Calu3 (cell line): ENCODE results near the gene SPDYE4. TPM values are rescaled to one million over a fixed set of nuclear protein-coding genes. Genes with fewer than 3 reads are reported as not detected.

Source experiments
- BruUV-seq: library from RNA; stranded (reverse); fragments of 400-500 nt; replicated peaks from 2 replicates; lab custom pipeline; 2021; lab: Mats Ljungman, UMichigan
- CTCF ChIA-PET: fragments of 300-600 bp; sonication (Branson Sonifier 250); formaldehyde crosslinking; loops from one replicate; lab custom pipeline; 2022; ENCODE audit warnings: antibody characterized with exemption; lab: Charles Lee
- DNase-seq: peaks from one replicate; pipeline ENCODE4 v3.0.0; 2022
- H3K27ac Mint-ChIP-seq: one replicate; pipeline ENCODE4 v1.8.0; 2022; ENCODE audit warnings: mixed read lengths; ENCODE audit not compliant: unreplicated experiment
- H3K27me3 Mint-ChIP-seq: one replicate; pipeline ENCODE4 v1.8.0; 2022; ENCODE audit warnings: mixed read lengths; ENCODE audit not compliant: unreplicated experiment
- H3K36me3 Mint-ChIP-seq: one replicate; pipeline ENCODE4 v1.8.0; 2022; ENCODE audit warnings: mild to moderate bottlenecking, moderate library complexity, mixed read lengths; ENCODE audit not compliant: insufficient read depth, unreplicated experiment
- H3K4me1 Mint-ChIP-seq: one replicate; pipeline ENCODE4 v1.8.0; 2022; ENCODE audit warnings: mild to moderate bottlenecking, low read depth, mixed read lengths; ENCODE audit not compliant: unreplicated experiment
- H3K4me3 Mint-ChIP-seq: one replicate; pipeline ENCODE4 v1.8.0; 2022; ENCODE audit warnings: mild to moderate bottlenecking, low read depth, moderate library complexity, mixed read lengths; ENCODE audit not compliant: unreplicated experiment
- H3K9me3 Mint-ChIP-seq: one replicate; pipeline ENCODE4 v1.8.0; 2022; ENCODE audit warnings: low read depth, mixed read lengths; ENCODE audit not compliant: unreplicated experiment
- intact Hi-C: fragments of 100-400 bp; cut with micrococcal nuclease; formaldehyde crosslinking; loops from one replicate; pipeline ENCODE4 v1.10.0; 2022; ENCODE audit not compliant: unreplicated experiment
- total RNA-seq: library from RNA; stranded (reverse); gene quantifications from 2 replicates; pipeline ENCODE4 v1.2.3, GENCODE V29; 2022
- TF ChIP-seq, protein P1 (sequence below): fragments of 200-600 bp; IDR thresholded peaks from one replicate; pipeline ENCODE4 v1.8.0; 2022; ENCODE audit warnings: antibody characterized with exemption; ENCODE audit not compliant: unreplicated experiment

The SPDYE4 gene
- total RNA-seq, 1 experiment from 2014 or later: not detected

DNA sequence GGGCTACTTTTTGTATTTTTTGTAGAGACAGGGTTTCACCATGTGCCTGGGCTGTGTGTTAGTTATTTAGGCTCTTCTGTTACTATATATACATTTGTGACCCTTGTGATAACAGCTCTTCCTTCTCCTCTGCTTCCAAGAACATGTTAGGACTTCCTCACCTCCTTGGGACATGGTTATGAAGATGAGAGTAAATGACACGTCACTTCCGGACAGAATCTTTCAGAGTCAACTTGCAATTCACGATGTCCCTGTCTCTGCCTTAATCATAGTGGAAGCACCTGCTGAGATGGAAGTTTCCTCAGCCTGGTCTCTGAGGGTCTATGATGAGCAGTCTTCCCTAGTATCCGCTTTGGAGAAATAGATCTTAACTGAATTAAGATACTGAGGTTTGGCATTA, 56.6 kb downstream of the SPDYE4 start:
- intact Hi-C loops: no loop called here
- CTCF ChIA-PET: interaction anchor here (0.6 kb wide), 1 partner anchor 689 kb away, joined by 3 read pairs; no protein-coding TSS in a partner anchor
- H3K4me3 Mint-ChIP-seq: no peak overlapping the region
- peaks cover 89% of the 10 kb centered on the region for H3K27me3 Mint-ChIP-seq
- H3K36me3 Mint-ChIP-seq: no peaks in the 10 kb centered on the region
- no TSS peak for BruUV-seq
- no peak for DNase-seq
- no peak overlapping the region for H3K27ac Mint-ChIP-seq
- no peaks in the 10 kb centered on the region for H3K9me3 Mint-ChIP-seq
- peaks cover 7% of the 10 kb centered on the region for H3K4me1 Mint-ChIP-seq
- TF ChIP-seq, protein P1, sequence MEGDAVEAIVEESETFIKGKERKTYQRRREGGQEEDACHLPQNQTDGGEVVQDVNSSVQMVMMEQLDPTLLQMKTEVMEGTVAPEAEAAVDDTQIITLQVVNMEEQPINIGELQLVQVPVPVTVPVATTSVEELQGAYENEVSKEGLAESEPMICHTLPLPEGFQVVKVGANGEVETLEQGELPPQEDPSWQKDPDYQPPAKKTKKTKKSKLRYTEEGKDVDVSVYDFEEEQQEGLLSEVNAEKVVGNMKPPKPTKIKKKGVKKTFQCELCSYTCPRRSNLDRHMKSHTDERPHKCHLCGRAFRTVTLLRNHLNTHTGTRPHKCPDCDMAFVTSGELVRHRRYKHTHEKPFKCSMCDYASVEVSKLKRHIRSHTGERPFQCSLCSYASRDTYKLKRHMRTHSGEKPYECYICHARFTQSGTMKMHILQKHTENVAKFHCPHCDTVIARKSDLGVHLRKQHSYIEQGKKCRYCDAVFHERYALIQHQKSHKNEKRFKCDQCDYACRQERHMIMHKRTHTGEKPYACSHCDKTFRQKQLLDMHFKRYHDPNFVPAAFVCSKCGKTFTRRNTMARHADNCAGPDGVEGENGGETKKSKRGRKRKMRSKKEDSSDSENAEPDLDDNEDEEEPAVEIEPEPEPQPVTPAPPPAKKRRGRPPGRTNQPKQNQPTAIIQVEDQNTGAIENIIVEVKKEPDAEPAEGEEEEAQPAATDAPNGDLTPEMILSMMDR: no peak

DNA sequence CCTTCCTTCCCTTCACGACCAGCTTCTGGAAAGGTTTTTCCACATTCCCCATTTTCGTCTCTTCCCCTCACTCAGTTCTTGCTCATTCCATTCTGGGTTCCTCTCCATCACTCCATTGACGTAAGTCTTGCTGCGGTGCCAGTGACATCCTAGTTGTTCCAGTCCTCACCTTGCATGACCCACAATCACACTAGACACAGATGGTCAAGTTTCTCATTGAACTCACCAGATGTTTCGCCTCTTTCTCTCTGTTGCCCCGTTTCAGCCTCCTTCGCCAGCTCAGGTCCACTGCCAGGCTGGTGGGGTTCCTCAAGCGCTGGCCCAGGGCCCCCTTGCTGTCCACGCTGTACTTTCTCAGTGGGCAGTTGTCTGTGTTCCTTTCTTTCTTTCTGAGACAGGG, 57.1 kb downstream of the SPDYE4 start:
- Mint-ChIP-seq H3K4me3 (no peak overlapping the region), H3K36me3 (no peaks in the 10 kb centered on the region), H3K27ac (no peak overlapping the region), H3K4me1 (peaks cover 7% of the 10 kb centered on the region), H3K27me3 (peaks cover 94% of the 10 kb centered on the region), H3K9me3 (no peaks in the 10 kb centered on the region)
- no TSS peak for BruUV-seq
- CTCF ChIA-PET: no interaction called here
- DNase-seq: no peak
- intact Hi-C loops: no loop called here
- TF ChIP-seq, protein P1: no peak

Other genes with a start within 250 kb of the SPDYE4 start
- 31.2 and 37.0 TPM in 2 replicates for gene MYH10, start 127.8 kb downstream of the SPDYE4 start, total RNA-seq
- gene CCDC42, start 13.7 kb downstream of the SPDYE4 start, total RNA-seq: not detected in 2 replicates
- 0.21 and 0.44 TPM in 2 replicates for gene MFSD6L, start 40.8 kb upstream of the SPDYE4 start, total RNA-seq
- not detected in 2 replicates for gene PIK3R6, start 109.1 kb upstream of the SPDYE4 start, total RNA-seq
- gene PIK3R5, start 207.2 kb upstream of the SPDYE4 start, total RNA-seq: not detected in 2 replicates